Adipose tissue (tissue), 3 donors: ENCODE data around the gene CTCF. TPM values are rescaled to one million over a fixed set of nuclear protein-coding genes. Genes with fewer than 3 reads are reported as not detected.

Source experiments
- H3K27ac ChIP-seq: one replicate; pipeline ENCODE4 v1.5.1; 2013; ENCODE audit warnings: low read depth, low read length
- WGBS, 3 donors: extraction: QIAGEN DNeasy Blood & Tissue Kit; methylation state at CpG; one replicate each; pipeline ENCODE4 v1.1.7; 2013; 5-methylcytosine and 5-hydroxymethylcytosine counted together
- polyA plus RNA-seq, 3 donors: library from polyadenylated mRNA; stranded (reverse); fragments of 200-250 nt; gene quantifications; one replicate each; pipeline ENCODE4 v1.2.3, GENCODE V29; 2013
- donor health status: healthy with polysubstance abuse.
- donor health status: Bipolar disorder and iron deficiency.
- donor health status: healthy.

The CTCF gene
- polyA plus RNA-seq, 3 donors, result 12.4 to 26.0 (median 15.2) TPM

GRCh38 chr16:67565470-67566100, 3.3 kb downstream of the CTCF start:
- no peak overlapping the region for H3K27ac ChIP-seq
- WGBS, 3 donors, result 80 to 94% (median 92%) methylated on average over 8 of the region's 8 CpGs

- no peak overlapping the region for H3K27ac ChIP-seq
- 85 to 92% (median 88%) methylated on average over 2 of the region's 2 CpGs for WGBS, 3 donors
Observed at GRCh38 chr16:67571464-67571863, 9.1 kb downstream of the CTCF start.

GRCh38 chr16:67571981-67572431, 9.7 kb downstream of the CTCF start:
- 66 to 83% (median 72%) methylated on average over 4 of the region's 4 CpGs for WGBS, 3 donors
- H3K27ac ChIP-seq, result no peak overlapping the region

- 67 to 90% (median 84%) methylated on average over 4 of the region's 4 CpGs for WGBS, 3 donors
- H3K27ac ChIP-seq, result no peak overlapping the region
Observed at GRCh38 chr16:67579686-67580085, 17.4 kb downstream of the CTCF start.

- no peak overlapping the region for H3K27ac ChIP-seq
- WGBS, 3 donors, result 91 to 99% (median 96%) methylated on average over 4 of the region's 4 CpGs
Observed at GRCh38 chr16:67580202-67580601, 17.9 kb downstream of the CTCF start.

- H3K27ac ChIP-seq, result no peak overlapping the region
- WGBS, 3 donors, result 82 to 90% (median 89%) methylated on average over 4 of the region's 4 CpGs
Observed at GRCh38 chr16:67593288-67593687, 31.0 kb downstream of the CTCF start.

GRCh38 chr16:67593701-67594100, 31.4 kb downstream of the CTCF start:
- H3K27ac ChIP-seq, result no peak overlapping the region

GRCh38 chr16:67594256-67594915, 32.1 kb downstream of the CTCF start:
- 81 to 94% (median 93%) methylated on average over 5 of the region's 5 CpGs for WGBS, 3 donors
- H3K27ac ChIP-seq, result no peak overlapping the region

GRCh38 chr16:67594956-67595355, 32.6 kb downstream of the CTCF start:
- H3K27ac ChIP-seq, result no peak overlapping the region
- WGBS, 3 donors, result 67 to 87% (median 85%) methylated on average over 1 of the region's 1 CpG

- 52 to 64% (median 61%) methylated on average over 4 of the region's 4 CpGs for WGBS, 3 donors
- no peak overlapping the region for H3K27ac ChIP-seq
Observed at GRCh38 chr16:67598527-67598926, 36.2 kb downstream of the CTCF start.

GRCh38 chr16:67605641-67606040, 43.3 kb downstream of the CTCF start:
- H3K27ac ChIP-seq, result no peak overlapping the region
- WGBS, 3 donors, result 87 to 93% (median 88%) methylated on average over 3 of the region's 3 CpGs

- 82 to 84% (median 84%) methylated on average over 6 of the region's 6 CpGs for whole genome bisulfite sequencing, 3 donors
- H3K27ac ChIP-seq, result no peak overlapping the region
Observed at GRCh38 chr16:67606632-67607031, 44.3 kb downstream of the CTCF start.

GRCh38 chr16:67608364-67608763, 46.0 kb downstream of the CTCF start:
- WGBS, 3 donors, result 70 to 91% (median 75%) methylated on average over 3 of the region's 3 CpGs
- H3K27ac ChIP-seq, result no peak overlapping the region

- no peak overlapping the region for H3K27ac ChIP-seq
- WGBS, 3 donors, result 92 to 94% (median 93%) methylated on average over 10 of the region's 10 CpGs
Observed at GRCh38 chr16:67613808-67614207, 51.5 kb downstream of the CTCF start.

GRCh38 chr16:67628216-67628615, 65.9 kb downstream of the CTCF start:
- 94 to 96% (median 96%) methylated on average over 14 of the region's 14 CpGs for WGBS, 3 donors
- H3K27ac ChIP-seq, result no peak overlapping the region

- WGBS, 3 donors, result 53 to 74% (median 63%) methylated on average over 7 of the region's 7 CpGs
- no peak overlapping the region for H3K27ac ChIP-seq
Observed at GRCh38 chr16:67632415-67633172, 70.3 kb downstream of the CTCF start.

GRCh38 chr16:67636713-67637112, 74.4 kb downstream of the CTCF start:
- 91 to 93% (median 93%) methylated on average over 8 of the region's 8 CpGs for WGBS, 3 donors
- no peak overlapping the region for H3K27ac ChIP-seq

- no peak overlapping the region for H3K27ac ChIP-seq
- 83 to 93% (median 90%) methylated on average over 12 of the region's 12 CpGs for WGBS, 3 donors
Observed at GRCh38 chr16:67637625-67638024, 75.3 kb downstream of the CTCF start.
